IPS DF 4.7 (cell line): Measurements from ENCODE around the gene CAMSAP2.

Source experiments
- DNase-seq: peaks from one replicate; pipeline ENCODE4 v3.0.0-alpha.2; 2013; ENCODE audit warnings: low spot score; ENCODE audit errors: extremely low read depth

Gene CAMSAP2

GRCh38 chr1:200877839-200878551 lies 139.3 kb downstream of the CAMSAP2 start:
- DNase-seq = no peak

- no peak for DNase-seq
Measured at GRCh38 chr1:200880212-200880611, 141.5 kb downstream of the CAMSAP2 start.

- DNase-seq = no peak
Measured at GRCh38 chr1:200883118-200883517, 144.4 kb downstream of the CAMSAP2 start.

GRCh38 chr1:200885623-200886402 lies 147.1 kb downstream of the CAMSAP2 start:
- DNase-seq = no peak

GRCh38 chr1:200886594-200886993 lies 147.9 kb downstream of the CAMSAP2 start:
- no peak for DNase-seq

- no peak for DNase-seq
Measured at GRCh38 chr1:200887036-200887435, 148.3 kb downstream of the CAMSAP2 start.

GRCh38 chr1:200887772-200888348 lies 149.2 kb downstream of the CAMSAP2 start:
- no peak for DNase-seq

- no peak for DNase-seq
Measured at GRCh38 chr1:200888349-200888838, 149.7 kb downstream of the CAMSAP2 start.

GRCh38 chr1:200889571-200889970 lies 150.9 kb downstream of the CAMSAP2 start:
- no peak for DNase-seq

- no peak for DNase-seq
Measured at GRCh38 chr1:200890027-200890426, 151.3 kb downstream of the CAMSAP2 start.

- DNase-seq = no peak
Measured at GRCh38 chr1:200890818-200891773, 152.4 kb downstream of the CAMSAP2 start.

GRCh38 chr1:200891774-200892157 lies 153.1 kb downstream of the CAMSAP2 start:
- no peak for DNase-seq

GRCh38 chr1:200892546-200892945 lies 153.9 kb downstream of the CAMSAP2 start:
- no peak for DNase-seq

- no peak for DNase-seq
Measured at GRCh38 chr1:200892958-200893357, 154.3 kb downstream of the CAMSAP2 start.

GRCh38 chr1:200893411-200893901 lies 154.8 kb downstream of the CAMSAP2 start:
- DNase-seq = no peak

GRCh38 chr1:200894712-200895442 lies 156.2 kb downstream of the CAMSAP2 start, which contains the start of gene INAVA:
TSS of gene INAVA (plus strand) at chr1:200894900. CDS start at chr1:200898401, 3,501 bp downstream.
- no peak for DNase-seq

GRCh38 chr1:200895443-200895789 lies 156.7 kb downstream of the CAMSAP2 start:
- DNase-seq = no peak

GRCh38 chr1:200895801-200896530 lies 157.3 kb downstream of the CAMSAP2 start:
- DNase-seq = no peak

GRCh38 chr1:200896531-200897196 lies 158.0 kb downstream of the CAMSAP2 start:
- DNase-seq = no peak
